Stimulated activated CD4-positive, alpha-beta T cell treated with anti-CD3 and anti-CD28 coated beads, Interleukin-2, amount 100 ng/mL, for 4 hours (primary cell): ENCODE results near the gene GPC5.

Source experiments
- DNase-seq: peaks from one replicate; pipeline ENCODE4 v3.0.0-alpha.2; 2020; ENCODE audit warnings: low read depth

Gene GPC5

GRCh38 chr13:92549276-92549675 is 1150.9 kb downstream of the GPC5 start:
- DNase-seq = no peak

- DNase-seq = no peak
Measured at GRCh38 chr13:92553470-92554114, 1155.2 kb downstream of the GPC5 start.

GRCh38 chr13:92560883-92561282 is 1162.5 kb downstream of the GPC5 start:
- DNase-seq = no peak

- no peak for DNase-seq
Measured at GRCh38 chr13:92564942-92565341, 1166.5 kb downstream of the GPC5 start.

GRCh38 chr13:92566767-92567166 is 1168.3 kb downstream of the GPC5 start:
- DNase-seq = no peak

GRCh38 chr13:92572190-92572589 is 1173.8 kb downstream of the GPC5 start:
- no peak for DNase-seq

- DNase-seq = no peak
Measured at GRCh38 chr13:92573467-92574057, 1175.1 kb downstream of the GPC5 start.

GRCh38 chr13:92574499-92574898 is 1176.1 kb downstream of the GPC5 start:
- DNase-seq = no peak

GRCh38 chr13:92575777-92576176 is 1177.4 kb downstream of the GPC5 start:
- no peak for DNase-seq

- DNase-seq = no peak
Measured at GRCh38 chr13:92578358-92578757, 1179.9 kb downstream of the GPC5 start.

GRCh38 chr13:92589955-92590354 is 1191.5 kb downstream of the GPC5 start:
- no peak for DNase-seq

GRCh38 chr13:92590503-92590908 is 1192.1 kb downstream of the GPC5 start:
- no peak for DNase-seq

GRCh38 chr13:92591117-92591516 is 1192.7 kb downstream of the GPC5 start:
- DNase-seq = no peak

- no peak for DNase-seq
Measured at GRCh38 chr13:92592757-92593156, 1194.3 kb downstream of the GPC5 start.

- no peak for DNase-seq
Measured at GRCh38 chr13:92602560-92602959, 1204.1 kb downstream of the GPC5 start.

GRCh38 chr13:92609376-92609775 is 1211.0 kb downstream of the GPC5 start:
- DNase-seq = no peak

- DNase-seq = no peak
Measured at GRCh38 chr13:92612892-92613291, 1214.5 kb downstream of the GPC5 start.

GRCh38 chr13:92613921-92614320 is 1215.5 kb downstream of the GPC5 start:
- no peak for DNase-seq

- DNase-seq = no peak
Measured at GRCh38 chr13:92621985-92622384, 1223.6 kb downstream of the GPC5 start.

- DNase-seq = no peak
Measured at GRCh38 chr13:92622905-92623304, 1224.5 kb downstream of the GPC5 start.

GRCh38 chr13:92626274-92626673 is 1227.9 kb downstream of the GPC5 start:
- no peak for DNase-seq

GRCh38 chr13:92640936-92641335 is 1242.5 kb downstream of the GPC5 start:
- no peak for DNase-seq

GRCh38 chr13:92649140-92649813 is 1250.9 kb downstream of the GPC5 start:
- DNase-seq = no peak

GRCh38 chr13:92656103-92656502 is 1257.7 kb downstream of the GPC5 start:
- DNase-seq = no peak
